HepG2 (cell line): Measurements from ENCODE around the gene DPM2. TPM values are rescaled to one million over a fixed set of nuclear protein-coding genes. Genes with fewer than 3 reads are reported as not detected.
A peak's percentile ranks its signal among the peaks of the same experiment; 100 is the strongest.

ENCODE experiments used
- AGO1 ChIP-seq: fragments of 200-400 bp; formaldehyde crosslinking; IDR thresholded peaks from 2 replicates; pipeline ENCODE4 v1.6.1; 2017; ENCODE audit warnings: mild to moderate bottlenecking, low read depth, low read length, moderate library complexity; ENCODE audit not compliant: poor library complexity, severe bottlenecking
- HES4 ChIP-seq: sonication (generic); formaldehyde crosslinking; IDR thresholded peaks from 2 replicates; pipeline ENCODE4 v1.9.0; 2021; ENCODE audit warnings: mild to moderate bottlenecking, missing genetic modification reagents, borderline replicate concordance
- HMGXB4 ChIP-seq, 2 experiments: sonication (generic) in 1 of 2; formaldehyde crosslinking in 1 of 2; IDR thresholded peaks; 2 replicates each; pipeline versions ENCODE4 v1.4.0 to v1.6.1; 2018 to 2020; ENCODE audit warnings: missing genetic modification reagents in 2 of 2, borderline replicate concordance in 1 of 2, low read depth in 1 of 2, mild to moderate bottlenecking in 1 of 2, missing biosample characterization in 1 of 2
- MED1 ChIP-seq: sonication (generic); formaldehyde crosslinking; IDR thresholded peaks from 2 replicates; pipeline ENCODE4 v1.4.0; 2020; ENCODE audit warnings: missing genetic modification reagents
- PATZ1 ChIP-seq: sonication (generic); formaldehyde crosslinking; IDR thresholded peaks from 2 replicates; pipeline ENCODE4 v1.4.0; 2020; ENCODE audit warnings: missing genetic modification reagents
- PITX1 ChIP-seq: sonication (generic); formaldehyde crosslinking; IDR thresholded peaks from 2 replicates; pipeline ENCODE4 v1.5.1; 2020; ENCODE audit warnings: mild to moderate bottlenecking, missing genetic modification reagents
- UBTF ChIP-seq: sonication (generic); formaldehyde crosslinking; IDR thresholded peaks from 2 replicates; pipeline ENCODE4 v1.4.0; 2020; ENCODE audit warnings: mild to moderate bottlenecking, missing genetic modification reagents
- ZGPAT ChIP-seq: IDR thresholded peaks from 2 replicates; pipeline ENCODE4 v1.6.1; 2016; ENCODE audit warnings: mild to moderate bottlenecking
- ZNF678 ChIP-seq: sonication (generic); formaldehyde crosslinking; IDR thresholded peaks from 2 replicates; pipeline ENCODE4 v1.4.0; 2020; ENCODE audit warnings: mild to moderate bottlenecking, missing genetic modification reagents
- ZNF687 ChIP-seq: sonication (generic); formaldehyde crosslinking; IDR thresholded peaks from 2 replicates; pipeline ENCODE4 v1.5.1; 2020; ENCODE audit warnings: mild to moderate bottlenecking, missing genetic modification reagents, moderate library complexity
- ZNF777 ChIP-seq: sonication (generic); formaldehyde crosslinking; IDR thresholded peaks from 2 replicates; pipeline ENCODE4 v1.4.0; 2020; ENCODE audit warnings: missing genetic modification reagents
- polyA plus RNA-seq, 8 experiments: library from polyadenylated mRNA; depleted of rRNA in 3 of 8; stranded (reverse) in 7 of 8; unstranded in 1 of 8; fragments of >200 nt; fragmentation: Illumina TruSeq in 4 of 8; extraction: Trizol in 4 of 8; gene quantifications; 2 replicates each; pipeline versions ENCODE4 v1.2.1 to v1.2.3, GENCODE V29; 2011 to 2016; ENCODE audit warnings: low read depth in 4 of 8, missing spikeins in 1 of 8, mixed read lengths in 1 of 8; ENCODE audit not compliant: insufficient read depth in 1 of 8
- total RNA-seq, 5 experiments: library from RNA; depleted of rRNA; stranded (reverse); fragments of >200 nt; fragmentation: Illumina TruSeq; extraction: Trizol; gene quantifications; 2 replicates each; pipeline ENCODE4 v1.2.3, GENCODE V29; 2016; ENCODE audit warnings: low read depth in 1 of 5

The DPM2 gene
- total and polyA plus RNA-seq, 2 of the 13 experiments (the other 11 are each of a cell fraction or from before 2014, with no cell fraction given), result 24.8 to 35.3 TPM

GRCh38 chr9:127916720-127917581 lies 20.7 kb downstream of the DPM2 start, which contains the start of gene ST6GALNAC4 (continued):
- peak; percentile 75 for TF ChIP-seq UBTF (CRISPR knock-in tag)
- TF ChIP-seq MED1, result no peak
- TF ChIP-seq PITX1 (CRISPR knock-in tag), result 0 out of 2 replicates have a peak, but pooled peaks have one; percentile 10
- TF ChIP-seq HMGXB4 (CRISPR knock-in tag; IDR thresholded peaks at IDR 0.05; ENCODE audit: borderline replicate concordance in 1 of 2, low read depth in 1 of 2), result 0 out of 4 replicates have a peak, but pooled peaks of 1 of the 2 experiments have one; percentile 36
- no peak for TF ChIP-seq ZNF678 (CRISPR knock-in tag)
- peak; percentile 35; the same call in 1 of the 2 replicates for TF ChIP-seq ZNF777
- 0 out of 2 replicates have a peak, but pooled peaks have one; percentile 45 for TF ChIP-seq HES4 (CRISPR knock-in tag)
- peak; percentile 12; the same call in 1 of the 2 replicates for TF ChIP-seq ZGPAT (CRISPR knock-in tag)
- peak; percentile 58 for TF ChIP-seq ZNF687 (CRISPR knock-in tag)
- peak; percentile 46; the same call in 1 of the 2 replicates for TF ChIP-seq PATZ1 (CRISPR knock-in tag)
- TF ChIP-seq AGO1, result peak; percentile 59
